ENCODE data around the gene IQCC.
A peak's percentile ranks its signal among the peaks of the same experiment; 100 is the strongest.

The IQCC gene

DNA sequence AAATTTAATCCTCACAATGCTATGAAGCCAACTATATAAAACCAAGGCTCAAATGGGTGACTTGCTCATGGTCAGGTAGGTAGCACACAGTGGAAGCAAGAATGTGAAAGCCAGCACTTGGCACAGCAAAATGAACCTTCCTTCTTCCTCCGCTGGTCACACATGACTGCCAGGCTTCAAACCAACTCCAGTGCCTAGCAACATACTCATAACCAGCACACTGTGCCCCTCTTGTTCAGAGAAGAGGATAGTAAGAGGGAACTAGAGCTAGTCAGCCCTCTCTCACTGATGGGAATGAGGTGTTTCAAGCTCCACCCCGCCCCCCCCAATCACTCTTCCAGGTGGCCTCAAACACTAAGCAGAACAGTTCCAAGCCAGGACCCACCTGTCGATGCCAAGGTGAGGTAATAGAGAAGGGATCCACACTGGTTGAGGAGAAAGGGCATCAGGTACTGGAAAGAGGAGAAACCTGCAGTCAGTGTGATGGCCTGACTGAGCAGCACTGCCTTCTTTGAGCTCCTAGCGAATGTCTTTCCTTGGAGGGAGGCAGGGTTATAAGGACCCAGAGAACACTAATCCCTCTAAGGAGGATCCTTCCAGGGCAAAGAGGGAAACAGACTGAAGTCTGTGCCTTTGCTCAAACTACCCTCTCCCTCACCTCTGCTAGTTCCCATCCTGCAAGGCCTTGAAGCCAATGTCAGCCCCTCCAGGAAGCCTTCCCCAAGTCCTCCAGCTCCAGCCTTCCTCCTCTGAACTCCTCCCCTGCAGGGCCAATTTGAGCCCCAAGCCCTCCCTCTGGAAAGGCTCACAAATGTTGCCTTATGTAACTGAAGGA lies 15.5 kb downstream of the IQCC start:
- H3K4me3 ChIP-seq (ENCODE audit: low read depth, low read length): peak overlapping the region; percentile 83
- DNase-seq (ENCODE audit: low read depth): no peak

DNA sequence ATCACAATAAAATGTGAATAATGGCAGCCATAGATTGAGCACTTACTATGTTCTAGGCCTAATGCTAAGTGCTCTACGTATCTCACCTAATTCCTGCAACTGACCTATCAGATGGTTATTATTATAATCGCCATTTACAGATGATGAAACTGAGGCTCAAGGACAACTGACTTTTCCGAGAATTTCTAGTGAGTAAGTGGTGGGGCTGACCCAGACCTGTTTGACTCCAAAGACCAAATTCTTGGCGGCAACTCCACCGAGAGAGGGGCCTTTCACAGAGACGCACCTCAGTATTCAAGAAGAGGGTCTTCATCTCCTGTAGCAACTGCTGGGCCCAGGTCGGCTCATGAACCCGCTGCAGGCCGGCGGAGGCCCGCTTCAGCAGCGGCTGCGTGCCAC lies 16.1 kb downstream of the IQCC start:
- peak overlapping the region; percentile 83 for H3K4me3 ChIP-seq (ENCODE audit: low read depth, low read length)
- no peak for DNase-seq (ENCODE audit: low read depth)

DNA sequence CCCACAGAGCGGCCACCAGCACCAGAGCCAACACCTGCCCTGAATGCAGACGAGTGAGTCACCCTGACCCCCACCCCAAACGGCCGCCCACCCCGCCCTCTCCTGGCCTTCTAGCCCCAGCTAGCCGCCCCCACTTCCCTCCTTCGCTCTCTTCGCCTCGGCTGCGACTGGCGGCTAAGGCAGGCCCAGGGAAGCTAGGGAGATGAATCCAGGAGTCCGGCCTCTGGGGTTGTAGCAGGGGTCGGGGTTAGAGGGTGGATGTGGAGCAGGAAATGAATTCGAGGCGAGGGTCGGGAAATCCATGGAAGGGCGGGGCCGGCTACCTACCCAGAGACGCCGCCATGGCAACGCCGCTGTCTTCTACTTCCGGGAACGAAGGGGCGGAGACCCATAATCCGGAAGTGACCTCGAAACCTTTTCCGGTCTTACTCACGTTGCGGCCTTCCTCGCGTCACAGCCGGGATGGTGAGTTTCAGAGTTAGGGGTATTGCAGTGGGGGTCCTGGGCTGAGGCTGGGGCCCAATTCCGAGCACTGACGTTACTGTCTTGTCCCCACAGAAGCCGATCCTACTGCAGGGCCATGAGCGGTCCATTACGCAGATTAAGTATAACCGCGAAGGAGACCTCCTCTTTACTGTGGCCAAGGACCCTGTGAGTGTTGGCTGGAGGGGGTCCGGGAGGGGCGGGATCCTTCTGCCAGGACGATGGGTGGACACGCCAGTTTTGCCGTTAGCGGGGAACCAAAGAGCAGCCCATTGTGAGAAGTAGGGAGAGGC lies 16.7 kb downstream of the IQCC start, which contains the start of the genes EIF3I and TMEM234:
Gene EIF3I (plus strand): TSS at position 428 of the 776 bp plus-strand sequence. CDS start 35 bp downstream, at position 463.
Gene TMEM234 (minus strand): TSS at position 374 of the 776 bp plus-strand sequence. CDS start 31 bp downstream, at position 343.
- DNase-seq (ENCODE audit: low read depth): peak; percentile 59
- H3K4me3 ChIP-seq (ENCODE audit: low read depth, low read length): peak within 1 kb of the TSS; percentile 83

DNA sequence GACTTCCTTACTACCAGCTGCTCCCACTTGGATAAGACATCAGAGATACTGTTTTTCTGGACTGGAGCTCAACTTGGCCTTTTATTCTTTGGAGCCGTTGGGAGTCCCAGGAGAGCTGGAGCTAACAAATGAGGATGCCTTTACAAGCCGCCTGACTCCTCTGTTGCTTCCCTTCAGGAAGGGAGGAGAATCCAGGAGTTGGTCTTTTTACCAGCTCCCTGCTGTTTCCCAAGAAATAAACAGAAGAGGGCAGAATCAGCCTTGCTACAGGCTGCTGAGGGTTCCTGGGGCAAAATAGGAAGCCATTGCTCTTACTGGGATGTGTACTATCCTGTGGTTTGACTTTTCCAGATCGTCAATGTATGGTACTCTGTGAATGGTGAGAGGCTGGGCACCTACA lies 18.2 kb downstream of the IQCC start:
- H3K4me3 ChIP-seq (ENCODE audit: low read depth, low read length): no peak overlapping the region
- DNase-seq (ENCODE audit: low read depth): no peak

DNA sequence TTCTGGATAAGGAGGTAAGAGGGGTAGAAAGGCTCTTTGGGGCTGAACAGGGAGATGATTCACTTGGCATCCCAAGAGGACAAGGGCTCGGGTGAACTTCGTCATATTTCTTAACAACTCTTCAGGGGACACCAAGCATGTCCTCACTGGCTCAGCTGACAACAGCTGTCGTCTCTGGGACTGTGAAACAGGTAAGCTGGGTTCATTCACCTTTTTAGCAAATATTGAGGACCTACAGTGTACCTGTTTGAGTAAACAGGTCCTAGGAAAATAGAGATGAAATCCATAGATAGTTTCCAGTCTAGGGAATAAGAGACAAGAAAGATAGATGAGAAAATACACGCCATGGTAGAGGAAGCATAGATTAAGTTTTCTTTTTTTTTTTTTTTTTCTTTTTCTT lies 18.8 kb downstream of the IQCC start:
- DNase-seq (ENCODE audit: low read depth): no peak
- H3K4me3 ChIP-seq (ENCODE audit: low read depth, low read length): no peak overlapping the region

DNA sequence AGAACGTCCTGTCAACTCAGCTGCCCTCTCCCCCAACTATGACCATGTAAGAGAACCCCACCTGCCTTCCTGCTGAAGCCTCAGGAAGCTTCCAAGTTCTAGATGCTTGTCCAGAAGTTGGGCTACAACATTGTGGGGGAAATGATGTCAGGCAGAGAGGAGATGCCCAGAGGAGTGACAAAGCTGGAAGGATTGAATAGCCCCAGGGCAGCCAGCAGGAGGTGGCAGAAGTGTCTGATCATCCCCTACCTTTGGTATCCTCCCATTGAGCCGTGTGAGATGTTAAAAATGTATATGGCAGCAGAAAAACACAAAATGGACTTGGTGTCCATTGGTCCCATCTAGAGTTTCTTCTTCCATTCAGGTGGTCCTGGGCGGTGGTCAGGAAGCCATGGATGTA lies 23.3 kb downstream of the IQCC start:
- no peak overlapping the region for H3K4me3 ChIP-seq (ENCODE audit: low read depth, low read length)

DNA sequence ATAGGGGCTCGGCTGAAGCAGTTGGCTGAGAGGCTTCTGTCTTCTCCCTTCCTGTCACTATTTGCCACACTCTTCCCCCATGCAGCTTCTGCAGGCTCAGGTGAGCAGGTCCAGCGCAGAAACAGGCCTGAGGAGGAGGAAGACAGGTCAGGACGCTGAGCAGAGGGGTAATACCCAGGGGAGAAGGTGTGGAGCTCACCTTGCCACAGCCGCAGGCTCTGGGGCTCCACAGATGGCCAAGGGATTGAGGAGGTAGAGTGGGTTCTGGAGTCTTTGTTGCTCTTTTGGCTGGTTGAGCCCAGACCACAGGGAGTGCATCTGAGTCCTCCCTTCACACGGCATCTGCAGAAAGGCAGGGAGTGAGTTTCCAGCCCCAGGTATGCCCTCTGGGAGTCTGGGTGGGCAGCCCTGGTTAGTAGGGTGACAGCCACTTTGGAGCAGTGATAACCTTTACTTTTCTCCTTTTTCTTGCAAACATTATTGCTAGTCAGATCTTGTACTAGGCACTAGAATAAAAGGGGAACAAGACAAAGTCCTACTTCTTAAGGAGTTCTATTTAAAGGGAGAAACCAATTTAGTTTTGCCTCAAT lies 26.5 kb downstream of the IQCC start:
- DNase-seq (ENCODE audit: low read depth): no peak
- no peak overlapping the region for H3K4me3 ChIP-seq (ENCODE audit: low read depth, low read length)

More for the DNA sequence above, 23.3 kb downstream of the IQCC start:
- DNase-seq (ENCODE audit: low read depth): no peak

DNA sequence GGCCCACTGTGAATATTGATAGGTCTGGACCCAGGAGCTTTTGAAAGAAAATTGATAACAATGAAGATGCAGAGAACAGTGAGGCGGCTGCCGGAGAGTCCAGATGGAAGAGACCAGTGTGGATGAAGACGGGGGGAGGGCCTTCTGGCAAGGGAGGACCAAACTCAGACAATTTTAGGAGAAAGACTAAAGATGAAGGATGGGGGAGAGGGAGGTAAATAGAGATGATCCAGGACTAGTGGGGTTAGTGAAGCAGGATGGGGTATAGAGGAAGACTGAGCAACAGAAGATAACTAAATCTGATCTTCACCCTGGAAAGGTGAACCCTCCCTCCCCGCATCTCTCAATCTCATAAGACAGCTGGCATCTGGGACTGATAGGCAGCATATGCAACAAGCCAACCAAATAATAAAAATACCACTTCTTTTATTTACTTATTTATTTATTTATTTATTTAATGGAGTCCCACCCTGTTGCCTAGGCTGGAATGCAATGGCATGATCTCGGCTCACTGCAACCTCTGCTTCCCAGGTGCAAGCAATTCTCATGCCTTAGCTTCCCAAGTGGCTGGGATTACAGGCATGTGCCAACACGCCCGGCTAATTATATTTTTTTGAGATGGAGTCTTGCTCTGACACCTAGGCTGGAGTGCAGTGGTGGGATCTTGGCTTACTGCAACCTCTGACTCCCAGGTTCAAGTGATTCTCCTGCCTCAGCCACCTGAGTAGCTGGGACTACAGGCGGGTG lies 27.3 kb downstream of the IQCC start:
- H3K4me3 ChIP-seq (ENCODE audit: low read depth, low read length): no peak overlapping the region
- DNase-seq (ENCODE audit: low read depth): no peak

DNA sequence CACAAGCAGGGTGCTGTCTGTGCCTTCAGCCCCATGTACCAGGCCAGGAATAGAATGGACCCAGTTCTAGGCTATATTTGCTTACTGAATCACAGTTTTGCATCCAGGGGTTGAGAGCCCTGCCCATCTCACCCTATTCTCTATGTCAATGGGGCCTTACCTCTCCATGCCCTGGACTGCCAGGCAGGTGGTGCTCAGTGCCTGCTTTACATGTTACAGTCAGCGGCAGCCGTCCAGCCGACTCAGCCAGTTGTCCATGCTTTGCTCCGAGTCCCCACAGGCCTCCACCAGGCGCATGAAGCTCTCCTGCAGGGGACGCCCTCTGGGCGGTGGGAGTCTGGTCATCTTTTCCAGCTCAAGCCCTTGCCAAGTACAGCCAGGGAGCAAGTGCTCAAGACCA lies 29.3 kb downstream of the IQCC start:
- no peak for DNase-seq (ENCODE audit: low read depth)
- no peak overlapping the region for H3K4me3 ChIP-seq (ENCODE audit: low read depth, low read length)

DNA sequence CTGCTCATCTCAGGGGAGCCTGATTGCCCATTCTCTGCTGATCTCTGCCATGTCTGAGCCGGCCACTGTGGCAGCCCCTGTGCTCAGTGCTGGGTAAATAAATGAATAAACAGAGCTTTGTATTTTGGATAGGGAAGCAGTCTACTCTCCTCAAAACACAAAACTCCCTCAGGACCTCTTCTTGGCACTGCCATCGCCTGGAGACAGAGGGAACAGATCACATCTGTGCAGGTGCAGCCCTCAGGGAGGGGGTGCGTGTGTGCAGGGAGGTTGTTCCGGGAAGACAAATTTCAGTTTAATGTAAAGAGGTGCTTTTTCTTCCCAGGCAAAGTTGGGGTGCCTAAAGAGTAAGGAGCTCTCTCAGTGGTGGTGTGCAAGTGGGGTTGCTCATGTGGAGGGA lies 33.9 kb downstream of the IQCC start:
- no peak overlapping the region for H3K4me3 ChIP-seq (ENCODE audit: low read depth, low read length)
- no peak for DNase-seq (ENCODE audit: low read depth)

DNA sequence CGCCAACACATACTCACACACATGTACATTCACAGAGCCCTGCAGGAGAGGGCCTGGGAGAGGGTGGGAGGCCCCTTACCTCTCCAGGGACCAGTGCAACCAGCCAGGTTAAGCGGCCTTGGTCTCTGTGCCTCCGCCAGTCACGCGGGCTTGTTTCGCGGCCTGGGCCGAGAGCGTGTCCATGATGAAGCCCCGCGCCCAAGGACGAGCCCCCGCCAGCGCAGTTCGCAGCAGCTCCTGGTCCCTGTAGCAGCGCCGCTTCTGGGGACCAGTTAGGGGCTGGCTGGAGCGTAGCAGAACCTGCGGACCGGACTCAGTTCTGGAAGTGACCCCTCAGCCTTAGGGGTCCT lies 34.3 kb downstream of the IQCC start:
- no peak for DNase-seq (ENCODE audit: low read depth)
- no peak overlapping the region for H3K4me3 ChIP-seq (ENCODE audit: low read depth, low read length)

DNA sequence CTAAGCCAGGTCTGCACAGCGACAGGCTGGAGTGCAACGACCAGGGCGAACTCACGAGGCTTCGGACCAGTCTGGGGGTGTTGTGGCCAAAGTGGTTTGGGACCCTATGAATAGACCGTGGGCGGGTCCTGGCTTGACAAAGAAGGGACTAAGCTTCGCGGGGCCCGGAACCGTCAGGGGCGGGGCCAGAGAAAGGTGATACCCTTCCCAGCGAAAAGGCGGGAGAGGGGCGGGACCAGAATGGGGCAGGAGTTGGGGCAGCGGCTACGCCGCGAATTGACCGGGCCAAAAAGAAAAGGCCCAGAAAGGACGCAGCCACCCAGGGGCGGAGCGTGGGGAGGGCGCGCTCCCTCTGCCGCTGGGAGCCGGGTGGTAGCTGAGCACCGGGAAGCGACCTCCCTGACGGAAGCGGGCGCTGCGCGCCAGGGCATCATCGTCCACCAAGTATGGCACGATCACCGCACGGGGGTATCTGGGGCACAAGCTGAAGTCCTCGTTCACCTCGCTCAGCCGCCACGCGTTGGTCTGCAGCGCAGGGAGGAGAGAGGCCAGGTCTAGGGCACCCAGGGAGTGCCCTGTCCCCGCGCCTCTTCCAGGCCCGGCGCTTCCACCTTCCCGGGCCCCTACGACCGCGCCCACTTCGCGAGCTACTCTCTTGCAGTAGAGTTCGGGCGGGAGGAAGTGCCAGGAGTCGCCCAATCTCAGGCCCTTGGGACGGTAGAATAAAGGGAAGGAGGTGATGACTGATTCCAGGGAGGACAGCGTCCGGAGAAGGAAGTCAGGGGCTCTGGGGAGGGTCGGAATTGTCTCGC lies 34.9 kb downstream of the IQCC start:
- DNase-seq (ENCODE audit: low read depth): no peak
- H3K4me3 ChIP-seq (ENCODE audit: low read depth, low read length): peak overlapping the region; percentile 55

DNA sequence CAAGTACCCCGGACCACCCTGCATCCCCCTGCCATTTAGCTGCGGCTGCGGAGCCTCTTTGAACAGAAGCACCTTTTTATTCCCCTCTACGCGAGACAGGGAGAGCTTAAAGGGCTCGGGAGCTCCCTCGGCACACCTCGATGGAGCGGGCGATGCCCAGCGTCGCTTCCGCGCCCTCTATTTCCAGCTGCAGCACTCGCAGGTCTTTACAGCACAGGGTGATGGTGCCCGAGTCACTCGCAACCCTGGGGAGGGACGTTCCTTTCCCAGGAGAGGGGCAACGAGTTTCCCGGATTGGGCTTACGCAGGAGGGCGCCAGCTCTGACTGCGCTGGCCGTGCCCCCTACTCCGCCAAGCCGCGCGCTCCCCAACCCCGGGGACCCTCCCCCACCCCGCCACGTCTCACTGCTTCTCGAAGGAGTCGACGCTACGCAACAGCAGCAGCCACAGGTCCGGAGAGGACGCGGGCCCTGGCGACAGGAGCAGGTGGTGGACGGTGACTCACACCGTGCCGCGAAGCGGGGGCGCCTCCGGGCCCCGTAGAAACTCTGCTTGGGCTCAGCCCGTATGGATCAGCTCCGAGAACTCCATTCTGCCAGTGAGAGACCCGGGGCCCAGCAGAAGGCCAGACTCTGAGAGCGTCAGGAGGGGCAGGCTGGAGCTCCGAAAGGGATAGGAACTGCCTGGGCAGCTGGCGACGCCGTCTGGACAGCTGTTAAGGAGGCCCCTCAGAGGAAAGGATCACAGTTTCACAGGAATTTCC lies 35.7 kb downstream of the IQCC start:
- no peak for DNase-seq (ENCODE audit: low read depth)
- peak overlapping the region; percentile 55 for H3K4me3 ChIP-seq (ENCODE audit: low read depth, low read length)

DNA sequence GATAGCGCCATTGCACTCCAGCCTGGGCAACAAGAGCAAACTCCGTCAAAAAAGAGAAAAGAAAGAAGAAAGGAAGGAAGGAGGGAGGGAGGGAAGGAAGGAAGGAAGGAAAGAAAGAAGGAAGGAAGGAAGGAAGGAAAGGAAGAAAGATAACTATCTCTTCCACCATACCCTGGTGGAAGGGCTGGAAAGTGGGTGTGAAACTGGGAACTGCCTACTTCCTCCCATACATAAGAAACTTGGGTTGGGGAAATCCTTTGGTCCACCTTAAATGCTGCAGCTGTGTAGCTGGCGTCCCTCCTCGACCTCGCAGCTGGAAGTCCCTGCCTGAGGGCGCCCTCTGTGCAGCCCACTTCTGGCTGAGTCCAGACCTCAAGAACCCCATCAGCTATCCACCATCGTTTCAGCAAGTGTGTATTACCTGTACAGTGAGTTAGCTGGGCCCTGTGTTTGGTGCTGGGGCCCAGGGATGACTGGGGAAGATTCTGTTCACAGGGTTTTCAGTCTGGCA lies 36.9 kb downstream of the IQCC start:
- H3K4me3 ChIP-seq (ENCODE audit: low read depth, low read length): no peak overlapping the region
- DNase-seq (ENCODE audit: low read depth): no peak

DNA sequence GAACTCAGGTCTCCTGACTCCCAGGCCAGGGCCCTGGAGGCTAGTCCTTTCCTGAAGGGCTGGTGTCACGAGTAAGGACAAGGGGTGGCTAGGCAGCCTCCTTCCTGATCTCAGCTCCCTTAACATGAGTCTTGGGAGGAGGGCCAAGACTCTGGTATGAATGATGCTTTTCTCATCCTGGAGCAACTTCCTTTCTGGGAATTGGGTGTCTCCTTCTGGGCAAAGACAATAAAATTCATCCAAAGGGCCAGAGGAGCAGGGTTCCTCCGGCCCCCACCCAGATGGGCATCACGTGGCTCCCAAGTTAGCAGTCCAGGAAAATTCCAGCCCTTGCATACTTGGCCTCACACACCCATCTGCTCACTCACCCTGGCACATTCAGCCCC lies 41.4 kb downstream of the IQCC start, which contains the start of gene FAM167B:
Gene FAM167B (plus strand): TSS at position 335 of the 386 bp plus-strand sequence. CDS start 200 bp downstream, outside the sequence.
- peak; percentile 28 for DNase-seq (ENCODE audit: low read depth)
- H3K4me3 ChIP-seq (ENCODE audit: low read depth, low read length): no peak within 1 kb of the TSS

DNA sequence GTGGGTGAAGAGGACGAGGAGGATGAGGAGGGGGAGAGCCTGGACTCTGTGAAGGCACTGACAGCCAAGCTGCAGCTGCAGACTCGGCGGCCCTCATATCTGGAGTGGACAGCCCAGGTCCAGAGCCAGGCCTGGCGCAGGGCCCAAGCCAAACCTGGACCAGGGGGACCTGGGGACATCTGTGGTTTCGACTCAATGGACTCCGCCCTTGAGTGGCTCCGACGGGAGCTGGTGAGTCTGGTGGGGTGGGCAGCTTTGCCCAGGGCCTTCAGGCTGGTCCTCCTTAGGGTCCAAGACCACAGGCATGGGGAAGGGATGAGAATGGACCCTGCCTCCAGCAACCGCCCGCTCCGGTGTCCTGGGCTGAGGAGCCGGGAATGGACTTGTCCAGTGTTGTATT lies 42.0 kb downstream of the IQCC start:
- DNase-seq (ENCODE audit: low read depth): no peak
- no peak overlapping the region for H3K4me3 ChIP-seq (ENCODE audit: low read depth, low read length)

DNA sequence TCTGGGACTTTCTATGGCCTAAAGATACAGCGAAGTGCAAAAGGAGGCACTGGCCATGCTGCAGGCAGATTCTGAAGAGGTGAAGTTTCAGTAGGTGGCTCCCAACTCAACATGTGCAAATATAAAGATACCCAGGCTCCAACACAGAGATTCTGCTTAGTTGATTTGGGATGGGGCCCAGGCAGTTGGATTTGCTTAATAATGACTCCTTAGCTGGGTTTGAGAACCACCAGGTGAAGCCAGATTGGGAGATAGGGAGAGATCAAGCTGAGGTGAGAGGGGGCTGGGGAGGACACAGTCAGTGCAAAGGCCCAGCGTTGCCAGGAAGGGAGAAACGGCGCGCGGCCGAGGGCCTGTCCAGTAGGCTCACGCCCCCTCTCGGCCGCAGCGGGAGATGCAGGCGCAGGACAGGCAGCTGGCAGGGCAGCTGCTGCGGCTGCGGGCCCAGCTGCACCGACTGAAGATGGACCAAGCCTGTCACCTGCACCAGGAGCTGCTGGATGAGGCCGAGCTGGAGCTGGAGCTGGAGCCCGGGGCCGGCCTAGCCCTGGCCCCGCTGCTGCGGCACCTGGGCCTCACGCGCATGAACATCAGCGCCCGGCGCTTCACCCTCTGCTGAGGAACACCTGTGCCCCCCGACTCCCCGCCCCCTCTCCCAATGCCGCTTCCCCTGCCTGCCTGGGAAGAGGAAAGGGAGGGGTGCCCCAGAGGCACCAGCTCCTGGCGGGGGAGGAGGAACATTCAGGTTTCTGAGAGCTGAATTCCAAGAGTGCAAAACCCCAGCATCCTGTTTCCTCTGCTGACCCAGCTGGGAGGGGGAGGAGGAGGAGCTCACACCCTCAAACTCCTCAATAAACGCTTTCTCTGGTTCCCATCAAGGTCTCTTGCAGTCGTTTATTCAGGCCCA lies 42.8 kb downstream of the IQCC start:
- no peak overlapping the region for H3K4me3 ChIP-seq (ENCODE audit: low read depth, low read length)
- DNase-seq (ENCODE audit: low read depth): no peak

All from skeletal muscle cell (primary cell).